ENCODE measurements around the gene LRRC43. TPM values are rescaled to one million over a fixed set of nuclear protein-coding genes. Genes with fewer than 3 reads are reported as not detected.

LRRC43 gene, protein sequence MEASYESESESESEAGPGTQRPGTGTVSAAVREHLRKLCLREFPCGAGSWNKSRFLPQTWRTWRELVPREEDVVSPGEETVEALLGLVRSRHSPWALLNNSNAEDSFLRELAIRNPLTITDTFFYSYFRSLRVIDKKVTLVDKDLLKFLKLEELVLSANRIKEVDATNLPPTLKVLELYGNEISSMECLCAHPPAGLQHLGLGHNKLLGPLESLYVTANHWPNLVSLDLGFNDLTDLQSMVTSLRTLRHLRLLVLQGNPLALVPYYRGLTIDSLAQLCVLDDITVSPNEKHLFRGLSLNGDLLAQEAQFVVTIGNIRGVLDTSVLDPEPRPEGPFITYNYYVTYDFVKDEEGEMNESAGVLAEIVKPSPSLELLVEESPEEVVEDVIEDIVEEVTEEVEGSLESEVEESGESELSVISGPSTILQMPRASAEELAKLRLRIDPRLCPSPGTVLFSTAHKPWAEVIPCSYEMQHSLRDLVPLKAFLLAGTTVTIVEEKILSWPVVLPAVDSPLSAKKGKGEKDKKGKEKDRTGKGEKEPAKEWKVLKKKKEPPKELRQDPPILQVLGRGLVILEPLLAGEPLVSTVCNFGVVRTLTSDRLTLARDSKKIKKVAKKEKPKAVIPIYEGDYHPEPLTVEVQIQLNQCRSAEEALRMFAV
- polyA plus RNA-seq (2013, experiment 1 of 2), result not detected
- 0.38 TPM for polyA plus RNA-seq (2013, experiment 2 of 2)

DNA sequence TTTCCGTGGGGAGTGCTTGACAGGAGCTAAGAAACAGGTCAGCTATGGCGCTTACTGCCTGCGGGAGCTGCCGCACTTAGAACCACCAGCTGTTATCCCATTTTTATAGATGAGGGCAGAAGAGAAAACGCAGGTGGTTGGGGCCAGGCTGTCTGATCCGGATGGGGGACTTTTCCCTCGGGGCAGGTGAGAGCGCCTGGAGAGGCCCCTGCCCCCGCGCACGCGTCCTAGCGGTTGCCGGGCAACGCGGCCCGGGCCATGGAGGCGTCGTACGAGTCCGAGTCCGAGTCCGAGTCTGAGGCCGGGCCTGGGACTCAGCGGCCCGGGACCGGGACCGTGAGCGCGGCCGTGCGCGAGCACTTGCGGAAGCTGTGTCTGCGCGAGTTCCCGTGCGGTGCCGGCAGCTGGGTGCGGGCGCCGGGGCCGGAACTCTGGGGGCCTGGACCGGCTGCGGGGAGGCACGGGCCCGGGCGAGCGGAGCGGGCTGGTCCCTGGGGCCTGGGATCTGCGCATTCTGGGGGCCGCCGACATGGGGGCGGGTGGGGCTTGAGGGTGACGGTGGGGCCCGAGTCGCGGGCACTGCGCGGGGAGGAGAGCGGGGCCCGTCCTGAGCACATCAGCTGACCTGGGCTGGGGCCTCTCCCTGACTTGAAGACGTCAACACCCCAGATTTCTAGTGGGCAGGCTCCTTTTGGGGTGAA is at the start of gene LRRC43:
Gene LRRC43, plus strand, starts transcription at position 237 of the 701 bp plus-strand sequence. Its CDS starts 22 bp downstream, at position 259.
- H3K9ac ChIP-seq (ENCODE audit: low read depth, low read length), result no peak within 1 kb of the TSS
- peaks cover 22% of the 10 kb centered on the region for H3K27me3 ChIP-seq (ENCODE audit: insufficient read depth, low read length)
- H3K9me3 ChIP-seq (ENCODE audit: insufficient read depth, low read depth, low read length), result no peaks in the 10 kb centered on the region
- H3K36me3 ChIP-seq (ENCODE audit: insufficient read depth, low read length), result no peaks in the 10 kb centered on the region
- H3K4me3 ChIP-seq (ENCODE audit: low read length), result peak within 1 kb of the TSS; percentile 52
- no peaks in the 10 kb centered on the region for H3K4me1 ChIP-seq (ENCODE audit: insufficient read depth, low read length)
- 4% methylated on average over 63 of the region's 63 CpGs for WGBS
- no peak within 1 kb of the TSS for H3K27ac ChIP-seq (ENCODE audit: low read depth, low read length)

DNA sequence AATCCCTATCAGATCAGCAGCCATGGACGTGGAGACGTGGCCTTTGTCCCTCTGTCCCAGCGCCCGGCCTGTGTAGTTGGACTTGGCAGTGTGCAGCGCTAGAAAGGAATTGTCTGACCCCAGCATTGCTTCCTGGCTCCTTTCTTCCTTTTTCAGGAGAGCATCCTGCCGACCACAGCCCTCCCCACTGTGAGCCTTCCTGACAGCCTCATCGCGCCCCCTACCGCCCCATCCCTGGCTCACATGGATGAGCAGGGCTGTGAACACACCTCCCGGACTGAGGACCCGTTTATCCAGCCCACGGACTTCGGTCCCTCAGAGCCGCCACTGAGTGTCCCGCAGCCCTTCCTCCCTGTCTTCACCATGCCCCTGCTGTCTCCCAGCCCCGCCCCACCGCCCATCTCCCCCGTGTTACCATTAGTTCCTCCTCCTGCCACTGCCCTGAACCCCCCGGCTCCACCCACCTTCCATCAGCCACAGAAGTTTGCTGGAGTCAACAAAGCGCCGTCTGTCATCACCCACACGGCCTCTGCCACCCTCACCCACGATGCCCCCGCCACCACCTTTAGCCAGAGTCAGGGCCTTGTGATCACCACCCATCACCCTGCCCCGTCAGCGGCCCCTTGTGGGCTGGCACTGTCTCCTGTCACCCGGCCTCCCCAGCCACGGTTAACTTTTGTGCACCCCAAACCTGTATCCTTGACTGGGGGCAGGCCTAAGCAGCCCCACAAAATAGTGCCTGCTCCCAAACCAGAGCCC is 49.6 kb upstream of the LRRC43 start:
- Histone ChIP-seq H3K27me3 (ENCODE audit: insufficient read depth, low read length) (no peaks in the 10 kb centered on the region), H3K36me3 (ENCODE audit: insufficient read depth, low read length) (peaks cover 43% of the 10 kb centered on the region), H3K4me1 (ENCODE audit: insufficient read depth, low read length) (no peaks in the 10 kb centered on the region), H3K9ac (ENCODE audit: low read depth, low read length) (no peak overlapping the region), H3K9me3 (ENCODE audit: insufficient read depth, low read depth, low read length) (no peaks in the 10 kb centered on the region), H3K27ac (ENCODE audit: low read depth, low read length) (no peak overlapping the region), H3K4me3 (ENCODE audit: low read length) (no peak overlapping the region)
- 92% methylated on average over 28 of the region's 28 CpGs for WGBS

DNA sequence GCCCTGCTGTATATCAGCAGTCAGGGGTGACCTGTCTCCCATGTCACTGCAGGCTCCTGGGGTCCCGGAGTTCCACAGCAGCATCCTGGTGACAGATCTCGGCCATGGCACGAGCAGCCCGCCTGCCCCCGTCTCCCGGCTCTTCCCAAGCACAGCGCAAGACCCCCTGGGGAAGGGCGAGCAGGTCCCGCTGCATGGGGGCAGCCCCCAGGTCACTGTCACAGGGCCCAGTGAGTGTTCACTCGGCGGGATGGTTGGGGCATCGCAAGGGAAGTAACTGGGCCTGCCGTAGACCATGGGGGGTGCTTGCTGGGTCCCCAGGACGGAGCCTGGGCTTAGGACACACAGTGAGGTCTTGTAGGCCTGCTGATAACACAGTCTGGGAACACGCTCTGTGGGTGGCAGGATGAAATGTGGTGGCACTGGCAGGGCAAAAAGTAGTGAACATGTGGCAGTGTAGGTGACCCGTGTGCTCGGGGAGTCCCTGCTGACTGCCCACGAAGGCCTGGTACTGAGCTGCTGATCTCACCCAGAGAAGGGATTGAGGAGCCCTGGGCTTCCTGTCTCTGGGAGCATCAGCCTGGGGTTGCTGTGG is 47.4 kb upstream of the LRRC43 start:
- Histone ChIP-seq H3K4me3 (ENCODE audit: low read length) (no peak overlapping the region), H3K4me1 (ENCODE audit: insufficient read depth, low read length) (no peaks in the 10 kb centered on the region), H3K27ac (ENCODE audit: low read depth, low read length) (no peak overlapping the region), H3K27me3 (ENCODE audit: insufficient read depth, low read length) (no peaks in the 10 kb centered on the region), H3K9me3 (ENCODE audit: insufficient read depth, low read depth, low read length) (no peaks in the 10 kb centered on the region), H3K36me3 (ENCODE audit: insufficient read depth, low read length) (peaks cover 27% of the 10 kb centered on the region), H3K9ac (ENCODE audit: low read depth, low read length) (no peak overlapping the region)
- 95% methylated on average over 18 of the region's 18 CpGs for WGBS

DNA sequence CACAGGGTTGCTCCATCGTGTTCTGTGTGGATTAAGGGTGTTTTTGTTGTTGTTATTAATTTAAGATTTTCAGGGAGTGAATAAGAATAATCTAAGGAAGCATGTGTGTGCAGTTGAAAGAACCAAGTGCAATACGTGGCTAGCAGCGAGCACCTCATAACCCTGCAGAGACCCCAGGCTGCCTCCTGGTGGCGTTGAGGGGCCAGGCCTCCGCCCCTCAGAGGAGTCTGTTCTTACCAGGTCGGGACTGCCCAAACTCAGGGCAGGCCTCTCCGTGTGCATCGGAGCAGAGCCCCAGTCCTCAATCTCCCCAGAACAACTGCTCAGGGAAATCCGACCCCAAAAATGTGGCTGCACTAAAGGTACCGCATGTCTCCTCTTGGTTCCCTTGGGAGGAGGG is 45.7 kb upstream of the LRRC43 start:
- H3K36me3 ChIP-seq (ENCODE audit: insufficient read depth, low read length), result peaks cover 35% of the 10 kb centered on the region
- 82% methylated on average over 10 of the region's 10 CpGs for WGBS

DNA sequence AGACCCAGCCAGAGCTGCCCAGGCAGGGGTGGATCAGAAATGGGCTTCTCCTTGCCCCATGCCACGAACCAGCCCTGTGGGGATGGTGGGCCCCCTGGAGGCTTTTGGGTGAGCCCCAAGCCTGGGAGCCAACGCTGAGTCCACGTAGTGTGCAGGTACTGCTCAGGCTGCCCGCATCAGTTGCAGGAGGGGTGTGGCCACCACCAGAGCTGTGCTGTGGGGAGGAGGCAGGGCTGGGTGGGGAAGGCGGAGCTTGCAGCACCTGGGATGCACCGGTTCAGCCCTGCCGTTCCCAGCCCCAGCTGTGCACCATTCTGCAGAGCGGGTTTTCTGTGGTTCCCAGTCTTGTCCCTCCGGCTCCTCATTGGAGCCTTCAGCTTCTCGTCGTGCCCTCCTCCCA is 45.2 kb upstream of the LRRC43 start:
- no peaks in the 10 kb centered on the region for H3K27me3 ChIP-seq (ENCODE audit: insufficient read depth, low read length)
- peaks cover 35% of the 10 kb centered on the region for H3K36me3 ChIP-seq (ENCODE audit: insufficient read depth, low read length)
- no peak overlapping the region for H3K27ac ChIP-seq (ENCODE audit: low read depth, low read length)
- no peak overlapping the region for H3K9ac ChIP-seq (ENCODE audit: low read depth, low read length)
- 81% methylated on average over 11 of the region's 11 CpGs for WGBS
- H3K4me3 ChIP-seq (ENCODE audit: low read length), result peak overlapping the region; percentile 0; the same call in 1 of the 2 replicates
- H3K4me1 ChIP-seq (ENCODE audit: insufficient read depth, low read length), result no peaks in the 10 kb centered on the region
- peaks cover 16% of the 10 kb centered on the region for H3K9me3 ChIP-seq (ENCODE audit: insufficient read depth, low read depth, low read length)

More for the DNA sequence above, 45.7 kb upstream of the LRRC43 start:
- peaks cover 11% of the 10 kb centered on the region for H3K9me3 ChIP-seq (ENCODE audit: insufficient read depth, low read depth, low read length)
- no peak overlapping the region for H3K9ac ChIP-seq (ENCODE audit: low read depth, low read length)
- H3K4me1 ChIP-seq (ENCODE audit: insufficient read depth, low read length), result no peaks in the 10 kb centered on the region
- peak overlapping the region; percentile 0; the same call in 1 of the 2 replicates for H3K4me3 ChIP-seq (ENCODE audit: low read length)
- H3K27me3 ChIP-seq (ENCODE audit: insufficient read depth, low read length), result no peaks in the 10 kb centered on the region
- H3K27ac ChIP-seq (ENCODE audit: low read depth, low read length), result no peak overlapping the region

DNA sequence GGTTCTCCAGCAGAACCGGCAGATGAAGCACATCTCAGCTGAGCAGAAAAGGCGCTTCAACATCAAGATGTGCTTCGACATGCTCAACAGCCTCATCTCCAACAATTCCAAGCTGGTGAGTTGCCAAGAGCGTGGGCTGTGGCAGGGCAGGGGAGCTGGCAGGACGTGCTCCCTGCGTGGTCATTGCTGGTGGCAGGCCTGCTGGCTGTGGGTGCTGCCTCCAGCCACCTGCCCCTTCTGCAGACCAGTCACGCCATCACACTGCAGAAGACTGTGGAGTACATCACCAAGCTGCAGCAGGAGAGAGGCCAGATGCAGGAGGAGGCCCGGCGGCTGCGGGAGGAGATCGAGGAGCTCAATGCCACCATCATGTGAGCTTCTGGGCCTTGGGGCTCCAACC is 44.7 kb upstream of the LRRC43 start:
- H3K9ac ChIP-seq (ENCODE audit: low read depth, low read length), result no peak overlapping the region

DNA sequence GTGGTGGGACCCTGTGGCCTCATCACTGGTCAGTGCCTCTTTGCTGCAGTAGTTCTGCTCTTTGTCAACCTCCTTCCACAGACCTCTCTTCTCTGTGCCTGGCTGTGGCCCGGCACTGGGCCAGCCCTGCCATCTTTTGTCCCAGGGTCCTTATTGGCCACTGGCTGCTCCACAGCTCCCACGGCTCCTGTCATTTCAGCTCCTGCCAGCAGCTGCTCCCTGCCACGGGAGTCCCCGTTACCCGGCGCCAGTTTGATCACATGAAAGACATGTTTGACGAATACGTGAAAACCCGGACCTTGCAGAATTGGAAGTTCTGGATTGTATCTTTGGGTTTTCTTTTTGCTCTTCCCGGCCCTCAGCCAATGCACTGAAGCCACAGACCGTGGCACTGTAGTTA is 44.3 kb upstream of the LRRC43 start:
- Histone ChIP-seq H3K9me3 (ENCODE audit: insufficient read depth, low read depth, low read length) (peaks cover 24% of the 10 kb centered on the region), H3K9ac (ENCODE audit: low read depth, low read length) (no peak overlapping the region), H3K4me3 (ENCODE audit: low read length) (no peak overlapping the region), H3K27ac (ENCODE audit: low read depth, low read length) (no peak overlapping the region), H3K36me3 (ENCODE audit: insufficient read depth, low read length) (peaks cover 38% of the 10 kb centered on the region), H3K27me3 (ENCODE audit: insufficient read depth, low read length) (no peaks in the 10 kb centered on the region), H3K4me1 (ENCODE audit: insufficient read depth, low read length) (no peaks in the 10 kb centered on the region)
- 96% methylated on average over 11 of the region's 11 CpGs for WGBS

More for the DNA sequence above, 44.7 kb upstream of the LRRC43 start:
- Histone ChIP-seq H3K4me3 (ENCODE audit: low read length) (no peak overlapping the region), H3K27me3 (ENCODE audit: insufficient read depth, low read length) (no peaks in the 10 kb centered on the region), H3K36me3 (ENCODE audit: insufficient read depth, low read length) (peaks cover 35% of the 10 kb centered on the region), H3K27ac (ENCODE audit: low read depth, low read length) (no peak overlapping the region), H3K4me1 (ENCODE audit: insufficient read depth, low read length) (no peaks in the 10 kb centered on the region), H3K9me3 (ENCODE audit: insufficient read depth, low read depth, low read length) (peaks cover 21% of the 10 kb centered on the region)
- 97% methylated on average over 11 of the region's 11 CpGs for WGBS

DNA sequence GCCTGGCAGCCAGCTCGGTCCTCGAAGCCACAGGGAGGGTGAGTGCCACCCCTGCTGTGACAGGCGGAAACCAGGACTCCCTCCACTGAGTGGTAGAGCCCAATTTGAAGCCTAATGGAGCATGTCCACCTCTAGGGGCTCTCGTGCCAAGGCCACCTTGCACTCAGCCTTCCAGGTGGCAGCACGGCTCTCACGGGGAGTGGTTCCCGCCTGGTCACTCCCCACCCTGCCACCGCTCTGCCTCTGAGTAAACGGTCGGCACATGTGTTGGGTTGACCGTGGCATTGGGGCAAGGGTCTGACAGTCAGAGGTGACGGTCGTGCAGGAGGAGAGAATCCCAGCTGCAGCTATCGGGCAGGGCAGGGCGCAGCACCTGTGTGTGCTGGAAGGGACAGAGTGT is 43.7 kb upstream of the LRRC43 start:
- H3K9me3 ChIP-seq (ENCODE audit: insufficient read depth, low read depth, low read length), result peaks cover 24% of the 10 kb centered on the region
- no peaks in the 10 kb centered on the region for H3K27me3 ChIP-seq (ENCODE audit: insufficient read depth, low read length)
- 94% methylated on average over 15 of the region's 15 CpGs for WGBS
- H3K4me1 ChIP-seq (ENCODE audit: insufficient read depth, low read length), result no peaks in the 10 kb centered on the region
- no peak overlapping the region for H3K27ac ChIP-seq (ENCODE audit: low read depth, low read length)
- H3K9ac ChIP-seq (ENCODE audit: low read depth, low read length), result no peak overlapping the region
- H3K4me3 ChIP-seq (ENCODE audit: low read length), result no peak overlapping the region
- peaks cover 33% of the 10 kb centered on the region for H3K36me3 ChIP-seq (ENCODE audit: insufficient read depth, low read length)

DNA sequence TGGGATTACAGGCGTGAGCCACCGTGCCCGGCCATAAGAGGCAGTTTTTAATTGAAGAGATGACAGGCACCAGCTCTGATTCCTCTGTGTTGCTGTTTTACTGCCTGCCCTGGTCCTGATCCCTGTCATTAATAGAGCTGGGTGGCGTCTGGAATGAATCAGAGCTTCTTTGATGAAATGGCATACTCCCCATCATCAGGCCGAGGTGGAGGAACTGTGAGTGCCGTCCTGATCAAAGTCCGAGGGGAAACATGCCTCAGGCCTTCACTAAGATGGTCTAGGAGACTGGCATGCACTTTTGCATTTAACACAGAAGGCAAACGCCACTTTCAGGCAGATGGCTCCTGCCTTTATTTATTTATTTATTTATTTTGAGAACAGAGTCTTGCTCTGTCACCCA is 43.0 kb upstream of the LRRC43 start:
- no peak overlapping the region for H3K4me3 ChIP-seq (ENCODE audit: low read length)
- H3K27me3 ChIP-seq (ENCODE audit: insufficient read depth, low read length), result no peaks in the 10 kb centered on the region
- peaks cover 24% of the 10 kb centered on the region for H3K9me3 ChIP-seq (ENCODE audit: insufficient read depth, low read depth, low read length)
- 89% methylated on average over 8 of the region's 8 CpGs for WGBS
- H3K27ac ChIP-seq (ENCODE audit: low read depth, low read length), result no peak overlapping the region
- no peaks in the 10 kb centered on the region for H3K4me1 ChIP-seq (ENCODE audit: insufficient read depth, low read length)
- H3K9ac ChIP-seq (ENCODE audit: low read depth, low read length), result no peak overlapping the region
- peaks cover 33% of the 10 kb centered on the region for H3K36me3 ChIP-seq (ENCODE audit: insufficient read depth, low read length)

DNA sequence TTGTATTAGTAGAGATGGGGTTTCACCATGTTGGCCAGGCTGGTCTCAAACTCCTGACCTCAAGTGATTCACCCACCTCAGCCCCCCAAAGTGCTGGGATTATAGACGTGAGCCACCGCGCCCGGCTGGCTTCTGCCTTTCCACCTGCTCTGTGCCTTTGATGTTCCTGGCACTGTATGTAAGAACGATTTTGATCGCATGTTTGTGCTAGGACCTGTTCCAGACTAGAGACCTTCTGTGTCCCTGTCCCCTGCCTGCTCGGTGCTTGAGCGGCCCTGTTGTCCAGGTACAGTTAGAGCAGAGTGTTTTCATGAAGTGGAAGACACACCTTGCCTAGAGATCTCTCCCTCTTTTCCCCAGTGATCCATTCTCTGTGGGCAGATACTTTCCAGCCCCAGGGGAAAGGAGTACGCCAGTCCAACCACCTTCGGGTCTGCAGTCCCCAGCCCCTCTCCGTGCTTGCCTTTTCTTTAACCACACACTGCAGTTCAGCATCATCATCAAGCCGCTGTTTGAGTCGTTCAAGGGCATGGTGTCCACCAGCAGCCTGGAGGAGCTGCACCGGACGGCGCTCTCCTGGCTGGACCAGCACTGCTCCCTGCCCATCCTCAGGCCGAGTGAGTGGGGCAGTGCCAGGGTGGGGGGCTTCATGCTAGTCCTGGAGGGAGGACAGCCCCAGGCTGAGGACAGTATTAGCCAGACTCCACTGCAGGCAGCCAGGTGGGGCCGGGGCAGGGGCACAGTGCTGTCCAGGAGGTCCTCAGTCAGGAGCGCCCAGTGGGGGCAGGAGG is 42.3 kb upstream of the LRRC43 start:
- peaks cover 33% of the 10 kb centered on the region for H3K36me3 ChIP-seq (ENCODE audit: insufficient read depth, low read length)
- H3K9me3 ChIP-seq (ENCODE audit: insufficient read depth, low read depth, low read length), result peaks cover 24% of the 10 kb centered on the region
- H3K4me3 ChIP-seq (ENCODE audit: low read length), result no peak overlapping the region
- 96% methylated on average over 19 of the region's 19 CpGs for WGBS
- H3K27ac ChIP-seq (ENCODE audit: low read depth, low read length), result no peak overlapping the region
- H3K27me3 ChIP-seq (ENCODE audit: insufficient read depth, low read length), result no peaks in the 10 kb centered on the region
- H3K9ac ChIP-seq (ENCODE audit: low read depth, low read length), result no peak overlapping the region
- H3K4me1 ChIP-seq (ENCODE audit: insufficient read depth, low read length), result no peaks in the 10 kb centered on the region

Data from HUES64 (cell line).